Measurements from ENCODE around the gene LPP.

LPP gene

GRCh38 chr3:188152660-188153436 is 1.1 kb upstream of the LPP start:
- TF ChIP-seq GATA3 (IDR thresholded peaks at IDR 0.05; ENCODE audit: low read depth, low read length), result no peak
- TF ChIP-seq GATA2 (IDR thresholded peaks at IDR 0.05; ENCODE audit: low read depth, low read length), result no peak

- TF ChIP-seq GATA3 (IDR thresholded peaks at IDR 0.05; ENCODE audit: low read depth, low read length) (no peak), GATA2 (IDR thresholded peaks at IDR 0.05; ENCODE audit: low read depth, low read length) (no peak)
Observed at GRCh38 chr3:188153437-188154013, 432 bp upstream of the LPP start.

- TF ChIP-seq GATA2 (IDR thresholded peaks at IDR 0.05; ENCODE audit: low read depth, low read length) (no peak), GATA3 (IDR thresholded peaks at IDR 0.05; ENCODE audit: low read depth, low read length) (no peak)
Observed at GRCh38 chr3:188154809-188155574, 1.0 kb downstream of the LPP start.

GRCh38 chr3:188156056-188156455 is 2.1 kb downstream of the LPP start:
- no peak for TF ChIP-seq GATA3 (IDR thresholded peaks at IDR 0.05; ENCODE audit: low read depth, low read length)
- TF ChIP-seq GATA2 (IDR thresholded peaks at IDR 0.05; ENCODE audit: low read depth, low read length), result no peak

- TF ChIP-seq GATA2 (IDR thresholded peaks at IDR 0.05; ENCODE audit: low read depth, low read length), result no peak
- no peak for TF ChIP-seq GATA3 (IDR thresholded peaks at IDR 0.05; ENCODE audit: low read depth, low read length)
Observed at GRCh38 chr3:188157407-188157806, 3.5 kb downstream of the LPP start.

GRCh38 chr3:188157971-188158370 is 4.0 kb downstream of the LPP start:
- no peak for TF ChIP-seq GATA2 (IDR thresholded peaks at IDR 0.05; ENCODE audit: low read depth, low read length)
- no peak for TF ChIP-seq GATA3 (IDR thresholded peaks at IDR 0.05; ENCODE audit: low read depth, low read length)

GRCh38 chr3:188158731-188159310 is 4.9 kb downstream of the LPP start:
- TF ChIP-seq GATA3 (IDR thresholded peaks at IDR 0.05; ENCODE audit: low read depth, low read length), result no peak
- TF ChIP-seq GATA2 (IDR thresholded peaks at IDR 0.05; ENCODE audit: low read depth, low read length), result no peak

- TF ChIP-seq GATA2 (IDR thresholded peaks at IDR 0.05; ENCODE audit: low read depth, low read length) (no peak), GATA3 (IDR thresholded peaks at IDR 0.05; ENCODE audit: low read depth, low read length) (no peak)
Observed at GRCh38 chr3:188160751-188161150, 6.8 kb downstream of the LPP start.

GRCh38 chr3:188164248-188164687 is 10.3 kb downstream of the LPP start:
- TF ChIP-seq GATA3 (IDR thresholded peaks at IDR 0.05; ENCODE audit: low read depth, low read length), result no peak
- no peak for TF ChIP-seq GATA2 (IDR thresholded peaks at IDR 0.05; ENCODE audit: low read depth, low read length)

- TF ChIP-seq GATA3 (IDR thresholded peaks at IDR 0.05; ENCODE audit: low read depth, low read length) (no peak), GATA2 (IDR thresholded peaks at IDR 0.05; ENCODE audit: low read depth, low read length) (no peak)
Observed at GRCh38 chr3:188165596-188165995, 11.6 kb downstream of the LPP start.

- TF ChIP-seq GATA3 (IDR thresholded peaks at IDR 0.05; ENCODE audit: low read depth, low read length) (no peak), GATA2 (IDR thresholded peaks at IDR 0.05; ENCODE audit: low read depth, low read length) (no peak)
Observed at GRCh38 chr3:188166441-188166840, 12.5 kb downstream of the LPP start.

GRCh38 chr3:188168186-188168585 is 14.2 kb downstream of the LPP start:
- TF ChIP-seq GATA2 (IDR thresholded peaks at IDR 0.05; ENCODE audit: low read depth, low read length), result no peak
- TF ChIP-seq GATA3 (IDR thresholded peaks at IDR 0.05; ENCODE audit: low read depth, low read length), result no peak

GRCh38 chr3:188168648-188169047 is 14.7 kb downstream of the LPP start:
- TF ChIP-seq GATA2 (IDR thresholded peaks at IDR 0.05; ENCODE audit: low read depth, low read length) (no peak), GATA3 (IDR thresholded peaks at IDR 0.05; ENCODE audit: low read depth, low read length) (no peak)

- TF ChIP-seq GATA2 (IDR thresholded peaks at IDR 0.05; ENCODE audit: low read depth, low read length), result no peak
- no peak for TF ChIP-seq GATA3 (IDR thresholded peaks at IDR 0.05; ENCODE audit: low read depth, low read length)
Observed at GRCh38 chr3:188169830-188170455, 16.0 kb downstream of the LPP start.

All from SH-SY5Y (cell line).